Stimulated activated CD8-positive, alpha-beta memory T cell treated with anti-CD3 and anti-CD28 coated beads, Interleukin-7, amount 100 ng/mL, for 24 hours (primary cell): ENCODE results near the gene HSPB8.
"Not testable (repeated sequence)": the region's sequence is repeated elsewhere in the genome, so short reads cannot be mapped to it uniquely, and the experiment has no call there.

Experiments
- DNase-seq: peaks from one replicate; pipeline ENCODE4 v3.0.0-alpha.2; 2020; ENCODE audit warnings: low read depth

Gene HSPB8

GRCh38 chr12:119206348-119207062 is 27.8 kb downstream of the HSPB8 start:
- DNase-seq: no peak

GRCh38 chr12:119207063-119207560 is 28.4 kb downstream of the HSPB8 start:
- DNase-seq: no peak

DNA sequence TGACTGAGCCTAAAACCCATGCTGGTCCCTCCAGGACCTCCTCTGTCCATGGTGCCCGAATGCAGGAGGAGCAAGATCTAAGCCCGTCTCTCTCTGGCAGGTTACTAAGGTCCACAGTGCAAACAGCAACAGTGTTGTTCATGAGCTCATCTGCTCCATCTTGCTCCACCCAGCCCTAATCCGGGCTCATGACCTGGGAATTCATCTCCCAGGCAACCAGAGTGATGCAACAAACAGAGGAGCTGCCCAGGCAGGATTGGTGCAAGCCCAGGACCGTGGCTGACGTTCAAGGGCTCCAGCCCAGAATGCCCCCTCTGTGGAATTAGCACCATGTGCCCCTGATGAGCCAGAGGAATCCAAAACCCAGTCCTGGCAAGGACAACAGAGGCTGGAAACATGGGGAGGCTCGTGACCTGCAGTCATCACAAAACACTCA is 29.9 kb downstream of the HSPB8 start:
- no peak for DNase-seq

DNA sequence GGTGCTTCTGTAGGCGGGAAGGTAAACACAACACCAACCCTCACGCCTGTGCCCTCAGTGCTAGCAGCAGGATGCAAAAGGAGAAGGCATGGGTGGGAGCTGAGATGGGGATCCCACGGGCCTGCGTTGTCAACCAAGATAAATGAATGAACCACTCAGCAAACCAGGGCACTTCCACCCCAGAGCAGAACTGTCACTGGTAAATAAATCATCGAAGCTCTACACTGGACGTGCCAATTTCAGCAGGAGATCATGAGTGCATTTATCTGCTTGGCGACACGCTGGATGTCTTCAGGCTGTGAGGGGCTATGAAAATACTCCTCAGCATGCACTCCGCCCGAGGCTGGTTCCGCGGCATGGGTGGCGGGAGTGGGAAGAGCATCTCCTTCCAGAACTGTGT is 33.2 kb downstream of the HSPB8 start:
- no peak for DNase-seq

GRCh38 chr12:119216084-119216483 is 37.4 kb downstream of the HSPB8 start:
- DNase-seq: no peak

DNA sequence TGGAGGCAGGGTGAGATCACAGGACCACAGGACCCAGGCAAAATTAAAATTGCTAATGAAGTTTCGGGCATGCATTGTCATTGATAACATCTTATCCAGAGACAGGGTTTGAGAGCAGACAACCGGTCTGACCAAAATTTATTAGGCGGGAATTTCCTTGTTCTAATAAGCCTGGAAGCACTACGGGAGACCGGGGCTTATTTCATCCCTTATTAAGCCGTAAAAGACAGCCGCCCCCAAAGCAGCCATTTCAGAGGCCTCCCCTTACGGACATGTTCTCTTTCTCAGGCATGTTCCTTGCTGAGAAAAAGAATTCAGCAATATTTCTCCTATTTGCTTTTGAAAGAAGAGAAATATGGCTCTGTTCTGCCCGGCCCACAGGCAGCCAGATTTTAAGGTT is 40.1 kb downstream of the HSPB8 start:
- not testable (repeated sequence) for DNase-seq

DNA sequence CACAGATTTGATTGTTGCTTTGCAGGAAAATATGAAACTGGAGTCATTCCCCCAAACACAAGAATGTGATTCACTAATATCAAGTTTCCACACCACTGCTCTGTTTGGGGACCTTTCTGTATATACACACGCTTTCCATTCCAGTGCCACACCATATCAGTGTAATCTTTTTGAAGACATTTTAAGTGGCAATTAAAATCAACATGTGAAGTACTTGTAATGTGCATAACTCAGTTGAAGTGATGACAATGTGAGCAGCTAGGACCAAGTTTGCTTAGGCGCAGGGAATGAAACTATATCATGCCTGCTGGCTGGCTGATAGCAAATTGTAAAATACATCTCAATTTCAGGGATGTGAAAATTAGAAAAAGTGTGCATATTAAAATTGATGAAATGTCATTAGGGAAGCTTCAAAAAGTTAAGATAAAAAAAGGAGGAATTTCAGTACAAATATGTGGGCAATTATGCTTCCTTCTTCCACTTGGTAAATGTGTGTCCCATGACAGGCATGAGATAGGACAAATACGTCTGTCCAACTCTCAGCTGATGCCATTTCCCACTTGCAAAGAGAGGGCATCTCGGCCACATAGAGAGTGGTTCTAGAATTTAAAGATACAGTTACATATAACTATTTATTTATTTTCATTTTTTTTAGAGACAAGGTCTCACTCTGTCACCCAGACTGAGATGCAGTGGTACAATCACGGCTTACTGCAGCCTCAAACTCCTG is 43.7 kb downstream of the HSPB8 start:
- DNase-seq: no peak

DNA sequence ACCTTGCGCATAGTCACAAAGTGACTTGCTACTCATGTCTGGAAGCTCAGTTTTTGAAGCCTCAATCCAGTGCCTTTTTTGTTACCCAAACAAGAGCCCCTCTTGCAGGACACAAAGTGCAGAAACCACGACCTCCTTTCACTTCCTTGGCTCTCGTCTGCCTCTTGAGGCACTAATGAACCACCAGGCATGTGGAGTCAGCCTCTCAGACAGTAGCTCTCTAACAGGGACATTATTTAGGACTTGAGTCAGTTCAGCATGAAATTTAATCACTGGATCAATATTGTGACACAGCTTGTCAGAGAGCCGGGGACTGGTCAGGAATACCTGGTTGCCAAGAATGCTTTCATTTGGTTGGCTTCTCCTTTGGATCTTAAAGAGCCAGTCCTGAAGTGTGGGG is 46.7 kb downstream of the HSPB8 start:
- DNase-seq: no peak

DNA sequence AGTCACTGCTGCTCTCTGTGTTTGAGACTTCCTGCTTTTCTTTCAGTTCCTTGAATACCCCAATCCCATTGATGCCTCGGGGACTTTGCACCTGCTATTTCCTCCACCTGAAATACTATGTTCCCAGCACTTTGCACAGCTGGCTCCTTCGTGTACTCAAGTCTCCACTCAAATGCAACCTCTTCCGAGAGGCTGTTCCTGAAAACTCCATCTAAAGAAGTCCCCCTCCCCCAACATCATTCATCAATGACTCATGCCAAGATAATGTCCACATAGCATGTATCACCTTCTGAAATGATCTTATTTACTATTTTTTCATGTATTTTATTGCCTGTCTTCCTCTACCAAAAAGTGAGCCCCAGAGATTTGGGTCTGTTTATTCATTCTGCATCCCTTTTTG is 48.6 kb downstream of the HSPB8 start:
- DNase-seq: no peak

- DNase-seq: no peak
Observed at GRCh38 chr12:119229205-119229604, 50.5 kb downstream of the HSPB8 start.

GRCh38 chr12:119229837-119230236 is 51.1 kb downstream of the HSPB8 start:
- DNase-seq: no peak

DNA sequence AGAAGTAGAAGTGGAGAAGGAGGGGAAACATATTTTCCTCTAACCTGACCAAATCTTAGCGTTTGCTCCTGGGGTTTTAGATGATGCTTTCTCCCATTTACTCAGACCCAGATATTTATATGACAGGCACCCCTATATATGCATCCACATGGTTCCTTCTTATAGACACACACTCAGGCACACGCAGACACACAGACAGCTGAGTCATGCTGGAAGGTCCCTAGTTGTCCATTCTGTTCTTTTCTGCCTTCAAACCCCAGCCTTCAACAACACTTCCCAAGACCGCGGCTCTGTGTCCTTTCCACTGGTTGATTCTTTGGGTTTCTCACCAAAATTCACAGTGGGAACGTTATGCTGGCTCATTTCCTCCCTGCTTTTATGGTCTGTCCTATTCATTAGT is 52.1 kb downstream of the HSPB8 start:
- no peak for DNase-seq

GRCh38 chr12:119231774-119232173 is 53.0 kb downstream of the HSPB8 start:
- no peak for DNase-seq

DNA sequence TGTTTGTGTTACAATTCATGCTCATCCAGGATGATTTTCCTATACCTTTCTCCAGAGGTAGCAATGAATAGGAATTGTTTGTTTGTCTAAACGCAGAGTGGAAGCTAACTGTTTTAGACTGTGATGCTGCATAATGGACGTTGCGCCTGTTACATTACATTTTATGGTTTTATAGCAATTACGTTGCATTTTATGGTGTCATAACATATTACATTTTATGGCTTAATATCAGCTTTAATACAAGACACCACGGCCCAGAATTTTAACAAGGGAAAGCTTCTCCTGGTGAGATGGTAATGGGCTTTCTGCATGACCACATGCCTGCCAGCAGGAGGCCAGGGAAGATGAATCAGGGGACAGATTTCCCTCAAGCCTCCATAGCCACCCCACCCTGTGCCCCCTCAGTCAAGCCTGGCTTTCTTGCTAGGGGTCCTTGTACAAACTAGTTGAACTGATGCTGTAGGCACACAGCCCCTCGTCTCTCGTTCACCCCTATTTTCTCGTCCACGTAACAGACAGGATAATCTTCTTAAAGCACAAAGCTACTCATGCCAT is 56.5 kb downstream of the HSPB8 start:
- DNase-seq: no peak

DNA sequence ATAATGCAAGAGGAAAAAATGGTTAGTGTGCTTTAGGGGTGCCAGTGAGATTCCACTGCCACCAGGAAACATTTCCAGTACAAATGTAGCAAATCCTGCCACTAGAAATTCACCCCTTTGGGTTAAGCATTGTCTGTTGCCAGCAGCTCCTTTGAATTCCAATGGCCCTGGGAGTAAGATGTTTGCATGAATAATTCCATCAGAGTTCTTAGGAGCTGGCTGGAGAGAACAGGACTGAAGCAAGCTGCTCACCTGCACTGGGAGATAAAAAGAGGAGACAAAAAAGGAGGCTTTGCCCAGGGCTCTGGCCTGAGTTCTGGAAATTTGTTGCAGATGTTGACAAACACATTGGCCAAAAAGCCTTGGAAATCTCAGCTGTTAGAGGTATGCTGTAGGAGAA is 57.6 kb downstream of the HSPB8 start:
- DNase-seq: no peak

DNA sequence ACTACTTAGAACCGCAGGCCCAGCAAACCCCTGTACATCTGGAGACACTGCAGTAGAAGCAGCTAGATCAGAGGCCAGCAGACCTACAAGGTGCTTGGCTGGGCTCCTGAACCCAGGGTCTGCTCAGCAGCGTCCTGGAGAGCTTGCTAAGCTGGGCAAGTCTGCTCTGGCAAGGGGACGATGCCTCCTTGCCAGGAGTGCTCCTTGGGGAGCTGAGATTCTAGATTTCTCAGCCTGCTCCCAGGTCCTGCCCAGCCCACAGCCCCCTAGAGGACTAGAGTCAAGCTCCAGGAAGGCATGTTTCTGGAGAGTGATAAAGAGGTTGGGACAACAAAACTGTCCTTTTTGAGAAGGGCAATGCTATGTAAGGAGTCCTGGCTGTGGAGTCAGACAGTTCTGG is 60.3 kb downstream of the HSPB8 start:
- no peak for DNase-seq

DNA sequence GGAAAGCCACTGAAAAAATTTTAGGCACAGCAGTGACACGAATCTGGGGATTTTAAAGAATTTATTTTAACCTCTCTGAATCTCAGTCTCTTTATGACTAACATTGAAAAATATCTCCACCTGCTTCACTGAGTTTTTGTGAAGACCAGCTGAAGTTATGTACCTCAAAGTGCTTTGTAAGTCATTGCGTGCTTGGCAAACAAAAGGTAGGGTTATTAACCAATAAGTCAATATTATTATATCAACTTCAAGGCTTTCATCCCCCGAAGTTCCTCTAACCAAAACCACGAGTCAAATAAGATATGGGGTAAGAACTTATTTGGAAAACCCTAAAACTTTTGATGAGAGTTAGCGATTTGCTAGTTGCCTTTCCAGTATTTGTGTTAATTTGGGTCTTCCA is 62.3 kb downstream of the HSPB8 start:
- no peak for DNase-seq

- no peak for DNase-seq
Observed at GRCh38 chr12:119241580-119242169, 62.9 kb downstream of the HSPB8 start.
